Duodenal mucosa (tissue), 2 donors: ENCODE measurements around the gene TEX264.
"Not testable (repeated sequence)": the region's sequence is repeated elsewhere in the genome, so short reads cannot be mapped to it uniquely, and the experiment has no call there.

Experiments used
- H3K27ac ChIP-seq: one replicate; pipeline ENCODE4 v1.7.0; 2013; ENCODE audit warnings: low read depth, low read length
- H3K27me3 ChIP-seq, 2 donors: one replicate each; pipeline ENCODE4 v1.7.0; 2013; ENCODE audit warnings: low read length in 2 of 2, control low read depth in 1 of 2; ENCODE audit not compliant: insufficient read depth in 2 of 2, control insufficient read depth in 1 of 2
- H3K36me3 ChIP-seq, 2 donors: one replicate each; pipeline ENCODE4 v1.7.0; 2013; ENCODE audit warnings: low read length in 2 of 2, control low read depth in 1 of 2; ENCODE audit not compliant: insufficient read depth in 2 of 2, control insufficient read depth in 1 of 2
- H3K4me1 ChIP-seq, 2 donors: one replicate each; pipeline ENCODE4 v1.7.0; 2013; ENCODE audit warnings: low read length in 2 of 2, control low read depth in 1 of 2; ENCODE audit not compliant: insufficient read depth in 2 of 2, control insufficient read depth in 1 of 2
- H3K4me3 ChIP-seq, 2 donors: one replicate each; pipeline ENCODE4 v1.7.0; 2013; ENCODE audit warnings: low read length in 2 of 2, low read depth in 1 of 2
- H3K9ac ChIP-seq, 2 donors: one replicate each; pipeline ENCODE4 v1.7.0; 2013; ENCODE audit warnings: low read length in 2 of 2, low read depth in 1 of 2
- H3K9me3 ChIP-seq, 2 donors: one replicate each; pipeline ENCODE4 v1.7.0; 2013; ENCODE audit warnings: low read length in 2 of 2, control low read depth in 1 of 2; ENCODE audit not compliant: control insufficient read depth in 1 of 2

The TEX264 gene

GRCh38 chr3:51742978-51743377 lies 71.9 kb downstream of the TEX264 start:
- not testable (repeated sequence) for H3K36me3 ChIP-seq, H3K9me3 ChIP-seq, H3K4me3 ChIP-seq, H3K27ac ChIP-seq, H3K27me3 ChIP-seq, H3K9ac ChIP-seq, H3K4me1 ChIP-seq

DNA sequence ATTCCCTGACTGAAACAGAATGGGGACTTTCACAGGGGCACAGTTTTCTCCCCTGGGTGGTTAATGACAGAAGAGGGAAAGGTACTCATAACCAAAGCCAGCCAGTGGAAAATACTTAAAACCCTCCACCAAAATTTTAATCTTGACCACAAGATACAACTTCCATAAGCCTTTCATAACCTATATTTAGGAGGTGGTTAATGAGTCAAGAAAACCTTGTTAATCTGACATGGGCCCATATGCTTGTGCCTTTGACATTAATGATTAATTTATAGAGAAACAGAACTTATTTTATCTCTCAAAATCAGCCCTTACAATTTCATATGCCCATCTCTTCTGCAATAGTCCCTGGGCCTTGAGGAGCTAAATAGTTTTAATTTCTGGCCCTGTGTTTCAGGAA lies 76.8 kb downstream of the TEX264 start:
- Histone ChIP-seq H3K4me1 (no peaks in the 10 kb centered on the region), H3K27ac (no peak overlapping the region), H3K9ac (no peak overlapping the region), H3K4me3 (no peak overlapping the region), H3K9me3 (no peaks in the 10 kb centered on the region), H3K36me3 (no peaks in the 10 kb centered on the region), H3K27me3 (no peaks in the 10 kb centered on the region)

DNA sequence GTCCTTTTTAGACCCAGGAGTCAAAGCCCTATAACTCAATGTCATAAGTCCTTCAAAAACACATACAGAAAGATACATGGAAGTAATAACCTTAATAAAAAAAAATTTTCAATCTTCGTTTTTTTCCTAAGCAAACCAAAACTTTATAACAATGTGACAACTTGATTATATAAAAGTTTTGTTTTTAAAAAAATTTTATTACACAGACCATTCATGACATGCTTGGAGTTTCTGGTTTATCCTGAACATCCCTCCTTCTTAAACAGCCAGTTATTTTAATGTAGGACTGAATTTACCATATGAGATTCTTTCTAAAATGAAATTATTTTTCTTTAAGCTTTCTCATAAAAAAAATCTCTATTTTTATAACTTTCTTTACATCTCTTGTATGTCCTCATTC lies 77.3 kb downstream of the TEX264 start:
- Histone ChIP-seq H3K9me3 (no peaks in the 10 kb centered on the region), H3K4me3 (no peak overlapping the region), H3K36me3 (no peaks in the 10 kb centered on the region), H3K9ac (no peak overlapping the region), H3K27ac (no peak overlapping the region), H3K27me3 (no peaks in the 10 kb centered on the region), H3K4me1 (no peaks in the 10 kb centered on the region)

- Histone ChIP-seq H3K4me1 (no peaks in the 10 kb centered on the region), H3K27me3 (no peaks in the 10 kb centered on the region), H3K9me3 (peaks cover 0 to 5% of the 10 kb centered on the region in 2 donors), H3K36me3 (no peaks in the 10 kb centered on the region), H3K9ac (no peak overlapping the region), H3K27ac (no peak overlapping the region), H3K4me3 (no peak overlapping the region)
These were observed 79.8 kb downstream of the TEX264 start for GRCh38 chr3:51750878-51751277.

DNA sequence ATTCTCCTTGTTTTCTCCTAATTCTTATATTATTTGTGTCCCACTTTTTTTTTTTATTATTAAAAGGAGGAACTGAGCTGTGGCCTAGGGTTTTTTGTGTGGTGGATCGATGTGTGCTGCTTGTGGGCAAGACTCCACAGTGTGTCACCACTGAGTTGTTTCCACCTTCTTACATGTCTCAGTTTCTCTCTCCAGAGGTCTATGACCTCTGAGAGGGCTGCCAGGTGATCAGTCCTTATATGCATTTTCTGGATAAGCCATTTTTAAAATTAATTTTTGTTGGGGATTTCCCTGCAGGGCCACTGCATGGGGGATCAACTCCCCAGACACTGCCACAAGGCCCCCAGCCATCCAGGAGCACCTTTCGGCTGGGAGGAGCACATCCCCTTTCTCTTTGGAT lies 80.2 kb downstream of the TEX264 start:
- no peaks in the 10 kb centered on the region for H3K27me3 ChIP-seq
- no peaks in the 10 kb centered on the region for H3K36me3 ChIP-seq

More for the DNA sequence above, 80.2 kb downstream of the TEX264 start:
- no peaks in the 10 kb centered on the region for H3K4me1 ChIP-seq
- H3K4me3 ChIP-seq, result no peak overlapping the region
- no peak overlapping the region for H3K27ac ChIP-seq
- H3K9me3 ChIP-seq, result peaks cover 0 to 5% of the 10 kb centered on the region in 2 donors
- no peak overlapping the region for H3K9ac ChIP-seq
